T-helper 2 cell treated with Interferon-gamma antibody and Interleukin-4, amounts not matched to agents 100 ng/mL and 5 ng/mL, for 36 hours (primary cell): ENCODE measurements around the gene TMEM207. TPM values are rescaled to one million over a fixed set of nuclear protein-coding genes. Genes with fewer than 3 reads are reported as not detected.

ENCODE experiments used
- intact Hi-C: fragments of 100-400 bp; cut with micrococcal nuclease; formaldehyde crosslinking; loops from one replicate; pipeline ENCODE4 v1.15.1; 2023
- total RNA-seq: library from RNA; stranded (reverse); gene quantifications from 2 replicates; pipeline ENCODE4 v1.2.3, GENCODE V29; 2022

Gene TMEM207
- total RNA-seq, 1 donor from 2014 or later, result not detected

DNA sequence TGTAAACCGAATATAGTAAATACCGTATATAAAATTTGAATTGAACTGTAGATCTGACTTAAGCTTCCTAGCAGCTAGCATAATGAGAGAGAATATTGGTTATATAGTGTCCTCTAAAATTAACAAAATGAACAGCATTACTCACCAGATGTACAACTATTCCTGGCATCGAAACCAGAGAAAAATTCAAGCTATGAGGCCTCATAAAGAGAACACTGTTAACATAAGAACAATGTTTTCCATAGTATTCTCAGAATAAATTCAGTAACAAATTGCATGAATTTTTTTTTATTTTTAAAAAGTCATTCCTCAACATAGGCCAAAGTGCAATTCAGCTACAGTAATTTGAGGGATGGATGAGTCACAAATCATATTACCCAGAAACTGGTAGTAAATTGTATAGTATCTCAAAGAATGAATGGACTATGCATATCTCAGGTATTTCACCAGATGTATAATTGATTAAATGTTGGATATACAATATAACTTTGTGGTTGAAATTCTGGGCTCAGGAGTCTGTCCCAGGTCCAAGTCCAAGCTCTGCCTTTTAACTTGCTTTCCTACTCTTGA is 5.0 kb downstream of the TMEM207 start:
- intact Hi-C loops, result loop anchor here (10.0 kb wide), 1 partner anchor 250 kb away; no protein-coding TSS in a partner anchor

DNA sequence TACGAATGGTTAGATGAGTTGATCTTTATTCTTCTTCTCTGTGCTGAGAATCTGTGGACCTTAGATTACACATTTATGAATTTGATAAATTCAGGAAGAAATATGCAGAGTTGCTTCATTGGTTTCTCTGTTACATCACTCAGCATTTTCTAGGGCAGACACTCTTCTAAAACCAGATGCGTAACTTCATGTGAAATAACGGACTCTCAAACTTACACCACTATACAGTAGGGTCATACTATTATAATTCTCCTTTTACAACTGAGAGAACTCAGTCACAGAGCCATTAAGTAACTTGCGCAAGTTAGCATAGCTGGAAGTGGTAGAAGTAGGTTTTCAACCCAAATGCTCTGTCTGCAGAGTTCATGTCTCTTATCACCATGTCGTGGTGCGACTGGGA is 5.7 kb downstream of the TMEM207 start:
- intact Hi-C loops, result loop anchor here (10.0 kb wide), 1 partner anchor 251 kb away; no protein-coding TSS in a partner anchor

DNA sequence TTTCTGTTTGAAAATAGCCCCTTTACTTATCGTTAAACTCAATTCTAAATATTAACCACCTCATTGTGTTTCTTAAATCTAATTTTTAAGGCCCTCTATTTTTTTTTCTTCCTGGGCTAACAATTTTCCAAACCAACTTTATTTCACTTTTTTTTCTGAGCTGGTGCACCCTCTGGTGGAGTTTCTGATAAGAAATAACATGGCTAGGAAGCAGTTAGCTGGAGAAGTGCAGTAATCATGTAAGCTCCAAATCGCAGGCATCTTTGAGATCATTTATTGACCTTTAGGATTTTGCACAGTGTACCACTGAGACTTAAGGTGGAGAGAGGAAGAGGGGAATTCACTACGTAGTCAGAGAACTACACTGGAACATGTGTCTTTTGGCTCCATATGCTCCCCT is 6.4 kb downstream of the TMEM207 start:
- intact Hi-C loops, result loop anchor here (10.0 kb wide), 1 partner anchor 252 kb away; no protein-coding TSS in a partner anchor

DNA sequence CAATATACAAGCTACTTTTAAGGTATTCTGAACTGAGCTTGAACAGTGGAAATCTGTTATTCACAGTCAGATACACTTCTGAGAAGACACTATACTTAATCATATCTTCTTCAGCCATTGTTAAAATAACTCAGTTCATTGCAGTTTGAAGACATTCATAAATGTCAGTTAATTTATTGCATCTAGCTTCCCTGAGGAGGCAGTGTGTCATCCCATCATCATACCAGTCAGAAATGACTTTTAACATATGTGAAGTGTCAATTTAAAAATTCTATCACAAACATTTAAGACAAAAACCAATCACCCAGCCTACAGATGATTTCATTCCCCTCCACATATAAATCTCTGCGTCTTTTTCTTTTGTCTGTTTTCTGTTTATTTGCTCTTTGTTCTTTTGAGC is 7.5 kb downstream of the TMEM207 start:
- intact Hi-C loops, result loop anchor here (10.0 kb wide), 1 partner anchor 253 kb away; no protein-coding TSS in a partner anchor

DNA sequence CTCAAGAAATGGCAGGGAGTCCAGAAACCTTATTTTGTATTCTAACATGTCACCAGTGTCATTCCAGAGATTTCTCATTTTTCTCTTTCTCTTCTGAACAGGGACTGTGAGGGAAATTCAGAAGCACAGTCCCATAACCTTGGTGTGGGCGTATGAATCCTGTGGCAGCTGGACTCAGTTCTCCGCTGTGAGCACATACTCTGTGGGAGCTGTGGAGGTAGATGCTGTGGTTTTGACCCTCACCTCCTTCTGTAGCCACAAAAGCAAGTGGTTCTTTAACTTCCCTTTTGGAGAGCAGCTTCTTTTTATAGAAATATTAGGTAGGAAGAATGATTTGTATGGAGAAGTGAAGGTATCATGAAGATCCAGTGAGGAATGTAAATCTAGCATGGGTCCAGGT is 13.4 kb downstream of the TMEM207 start:
- intact Hi-C loops, result no loop called here

DNA sequence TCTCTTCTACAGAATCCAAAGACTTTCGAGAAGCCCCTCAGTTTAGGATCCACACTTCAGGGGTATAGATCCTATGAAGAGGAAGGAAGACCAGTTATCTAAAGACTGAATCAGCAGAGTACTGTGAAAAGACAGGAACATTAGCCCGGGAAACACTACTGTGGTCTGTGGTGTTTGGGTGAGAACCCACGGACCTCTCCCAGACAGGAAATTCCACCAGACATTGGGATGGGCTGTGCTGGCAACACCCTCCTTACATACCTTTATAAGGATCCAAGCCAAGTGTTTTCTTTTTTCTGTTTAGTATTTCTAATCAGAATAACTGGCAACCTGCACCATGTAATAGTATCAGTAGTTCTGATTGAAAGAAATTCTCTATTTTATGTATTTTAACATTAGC is 14.1 kb downstream of the TMEM207 start:
- intact Hi-C loops, result no loop called here

DNA sequence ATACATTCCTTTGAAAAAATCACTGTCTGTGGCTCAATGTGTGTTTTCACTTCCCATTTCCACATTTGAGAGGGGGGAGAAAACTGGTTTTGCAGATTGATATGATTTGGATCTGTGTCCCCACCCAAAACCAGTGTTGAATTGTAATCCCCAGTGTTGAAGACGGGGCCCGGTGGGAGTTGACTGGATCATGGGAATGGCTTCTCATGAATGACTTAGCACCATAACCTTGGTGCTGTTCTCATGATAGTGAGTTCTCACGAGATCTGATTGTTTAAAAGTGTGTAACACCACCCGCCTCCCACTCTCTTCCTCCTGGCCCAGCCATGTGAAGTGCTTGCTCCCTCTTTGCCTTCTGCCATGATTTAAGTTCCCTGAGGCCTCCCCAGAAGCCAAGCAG is 16.1 kb downstream of the TMEM207 start:
- intact Hi-C loops, result no loop called here

DNA sequence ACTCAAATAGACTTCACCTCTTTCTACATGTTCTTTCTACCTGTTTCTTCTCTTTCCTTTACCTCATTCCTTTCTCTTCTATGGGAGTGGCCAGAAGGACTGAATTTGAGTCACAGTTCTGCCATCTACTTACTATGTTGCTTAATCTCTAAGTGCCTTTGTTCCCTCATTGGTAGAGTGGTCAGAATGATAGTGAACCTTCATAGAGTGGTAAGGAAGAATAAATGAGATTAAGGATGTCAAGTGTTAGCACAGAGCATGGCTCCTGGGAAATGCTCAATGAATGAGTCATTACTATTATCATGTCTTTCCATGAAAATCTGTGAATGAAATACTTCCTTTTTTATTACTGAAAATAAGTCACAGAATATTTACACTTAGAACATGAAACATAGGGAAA is 17.5 kb downstream of the TMEM207 start:
- intact Hi-C loops, result no loop called here

DNA sequence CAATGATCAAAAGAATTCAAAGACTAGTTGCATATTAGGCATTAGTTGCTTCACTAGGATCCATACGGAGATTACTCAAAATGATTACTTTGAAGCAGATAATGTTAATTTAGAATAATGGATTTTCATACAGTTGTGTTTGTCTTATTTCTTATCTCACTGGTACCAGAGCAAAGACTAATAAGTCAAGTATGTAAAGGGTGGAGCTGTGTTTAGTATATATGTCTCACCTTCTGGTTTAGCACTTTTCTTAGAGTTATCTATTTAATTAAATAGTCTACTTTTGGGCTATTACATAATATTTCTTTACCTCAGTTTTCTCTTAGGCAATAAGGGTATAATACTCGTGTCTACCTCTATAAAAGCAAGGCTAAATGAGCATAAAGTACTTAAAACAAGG is 18.8 kb downstream of the TMEM207 start:
- intact Hi-C loops, result no loop called here

DNA sequence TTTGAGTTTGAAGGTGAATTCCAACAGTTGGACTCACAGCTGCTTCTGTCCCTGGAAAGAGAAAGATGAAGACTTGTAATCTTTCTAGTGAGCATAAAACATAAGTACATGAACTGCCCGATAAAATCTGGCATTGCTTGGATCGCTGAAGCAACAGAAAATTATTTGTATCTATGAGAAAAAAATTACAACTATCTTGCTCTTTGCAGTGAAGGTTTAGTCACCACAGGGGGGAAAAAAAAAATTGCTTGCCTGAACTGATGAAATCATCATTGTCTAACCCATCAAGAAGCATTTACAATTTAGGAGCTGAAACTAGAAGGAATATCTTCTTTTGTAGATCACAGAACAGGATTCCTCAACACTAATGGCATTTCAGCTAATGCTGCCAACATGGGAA is 20.0 kb downstream of the TMEM207 start:
- intact Hi-C loops, result no loop called here

DNA sequence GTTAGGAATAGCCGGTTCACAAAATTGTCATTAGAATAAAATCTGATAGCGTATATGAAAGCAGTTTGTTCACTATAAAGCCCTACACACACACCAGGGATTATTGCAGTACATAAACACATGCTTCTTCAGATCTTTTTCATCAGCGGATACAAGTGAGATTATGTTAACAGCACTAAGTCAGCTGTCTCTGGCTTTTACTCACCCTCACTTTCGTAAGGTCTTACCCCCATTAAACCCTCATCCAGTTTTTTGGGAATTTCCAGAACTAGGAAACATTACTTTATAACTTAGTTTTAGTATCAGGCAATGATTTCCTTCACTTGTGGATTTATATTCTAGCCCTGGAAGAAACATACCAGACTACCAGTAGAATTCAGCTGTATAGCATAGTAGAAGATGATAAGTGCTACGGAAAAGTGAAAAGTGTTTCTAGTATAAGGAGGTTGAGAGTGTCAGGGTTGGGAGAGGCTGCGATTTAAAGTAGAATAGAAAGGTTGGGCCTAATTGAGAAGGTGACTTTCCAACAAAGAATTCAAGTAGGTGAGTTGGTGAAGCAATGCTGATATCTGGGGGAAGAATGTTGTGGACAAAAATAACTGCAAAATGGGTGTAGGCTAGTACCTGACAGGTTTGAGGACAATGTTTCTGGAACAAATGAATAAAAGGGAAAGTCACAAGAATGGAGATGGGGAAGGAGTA is 22.7 kb downstream of the TMEM207 start:
- intact Hi-C loops, result no loop called here

DNA sequence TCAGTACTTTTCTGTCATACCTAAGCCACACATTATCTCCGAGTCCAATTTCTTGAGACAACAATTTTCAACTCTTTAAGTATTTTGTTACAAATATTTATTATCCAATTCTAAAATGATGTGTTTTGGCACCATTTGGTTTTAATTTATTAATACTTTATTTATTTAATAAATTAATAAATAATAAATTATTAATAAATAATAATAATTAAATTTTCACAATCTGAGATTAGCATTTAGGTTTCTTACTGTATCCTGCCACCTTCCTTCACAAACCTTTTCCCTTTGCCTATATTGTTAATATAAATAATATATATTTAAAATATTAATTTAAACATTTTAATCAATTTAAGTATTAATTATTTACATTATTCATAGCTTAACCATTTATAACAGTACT is 23.9 kb downstream of the TMEM207 start:
- intact Hi-C loops, result no loop called here

DNA sequence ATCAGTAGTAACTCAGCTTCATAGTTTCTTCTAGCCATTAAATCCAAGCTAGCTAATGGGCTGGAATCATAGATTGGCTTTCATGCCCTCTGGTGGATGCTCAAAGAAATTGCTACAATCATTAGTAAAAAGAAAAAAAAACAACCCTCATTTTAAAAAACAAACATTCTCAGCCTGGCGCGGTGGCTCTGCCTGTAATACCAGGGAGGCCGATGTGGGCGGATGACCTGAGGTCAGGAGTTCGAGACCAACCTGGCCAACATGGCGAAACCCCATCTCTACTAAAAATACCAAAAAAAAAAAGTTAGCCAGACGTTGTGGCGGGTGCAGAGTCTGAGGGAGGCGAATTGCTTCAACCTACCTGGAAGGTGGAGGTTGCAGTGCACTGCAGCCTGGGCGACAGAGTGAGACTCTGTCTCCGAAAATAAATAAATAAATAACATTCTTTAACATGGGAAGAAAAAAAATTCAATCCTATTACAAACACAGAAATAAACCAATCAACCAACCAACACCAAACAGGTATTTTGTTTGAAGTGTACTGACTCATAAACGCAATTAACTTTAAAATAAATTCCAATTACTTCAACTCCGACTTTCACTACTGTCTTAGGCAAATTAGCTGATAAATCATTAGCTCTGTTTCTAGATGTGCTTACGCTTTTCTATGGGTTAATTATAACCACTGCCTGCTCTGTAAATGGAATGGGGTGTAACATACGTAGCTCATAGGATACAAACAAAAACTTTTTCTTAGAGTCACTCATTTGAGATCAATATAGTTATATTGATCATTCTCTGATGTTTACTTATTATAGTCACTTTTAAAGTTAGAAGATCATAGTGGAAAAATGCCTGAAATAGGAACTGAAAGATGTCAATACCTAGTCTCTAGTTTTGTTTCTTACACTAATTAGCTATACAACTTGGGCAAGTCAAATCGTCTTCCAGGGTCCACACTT is 24.9 kb downstream of the TMEM207 start:
- intact Hi-C loops, result loop anchor here (1.0 to 5.0 kb wide), 2 partner anchors 197 to 457 kb away; no protein-coding TSS in a partner anchor

DNA sequence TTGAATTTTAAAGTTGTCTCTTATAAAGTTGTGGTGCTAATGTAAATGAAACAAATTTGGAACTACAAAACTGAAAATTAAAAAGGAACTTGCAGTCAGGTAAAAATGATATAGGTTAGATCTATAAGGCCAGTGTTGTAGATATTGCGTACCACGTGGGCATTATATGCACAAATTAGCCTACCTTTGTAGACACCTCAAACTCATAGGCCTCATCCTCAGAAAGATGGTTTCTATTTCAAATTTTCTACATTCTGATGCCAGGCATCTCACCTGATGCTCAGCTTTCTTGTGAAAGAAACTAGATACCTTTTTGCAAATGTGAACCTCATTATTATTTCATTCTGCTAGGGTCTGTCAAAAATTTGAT is 25.6 kb downstream of the TMEM207 start:
- intact Hi-C loops, result loop anchor here (1.0 to 5.0 kb wide), 2 partner anchors 197 to 457 kb away; no protein-coding TSS in a partner anchor

DNA sequence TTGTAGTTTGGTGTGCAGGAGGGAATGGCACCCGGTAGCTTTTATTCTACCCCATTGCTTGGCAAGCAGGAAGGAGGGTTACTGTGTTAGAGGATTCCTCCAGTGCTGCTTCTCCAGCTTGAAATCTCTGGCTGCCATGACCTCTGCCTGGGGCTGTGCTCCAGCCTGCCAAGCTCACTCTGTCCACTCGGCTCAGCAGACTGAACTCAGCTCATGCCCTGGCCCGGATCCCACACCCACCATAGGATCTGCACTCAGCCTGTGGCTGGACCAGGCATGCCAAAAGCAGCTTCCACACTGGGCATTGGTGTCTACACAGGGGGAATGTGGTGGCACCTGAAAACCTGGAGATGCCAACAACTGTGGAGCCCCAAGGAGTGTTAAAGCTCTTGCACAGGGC is 35.4 kb downstream of the TMEM207 start:
- intact Hi-C loops, result no loop called here

DNA sequence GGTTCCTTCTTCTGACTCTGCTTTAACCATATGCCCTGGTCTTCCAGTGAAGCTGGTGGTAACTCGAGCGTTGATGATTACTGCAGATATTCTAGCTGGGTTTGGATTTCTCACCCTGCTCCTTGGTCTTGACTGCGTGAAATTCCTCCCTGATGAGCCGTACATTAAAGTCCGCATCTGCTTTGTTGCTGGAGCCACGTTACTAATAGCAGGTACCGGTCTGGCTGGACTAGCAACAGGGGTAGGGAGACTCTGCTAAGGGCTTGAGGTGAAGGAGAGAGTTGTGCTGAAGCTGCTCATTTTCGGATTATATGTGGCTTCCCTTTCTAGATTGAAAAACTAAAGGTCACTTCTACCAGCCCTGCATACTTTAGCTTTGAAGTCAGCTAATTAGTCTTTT is 45.0 kb downstream of the TMEM207 start:
- intact Hi-C loops, result no loop called here

DNA sequence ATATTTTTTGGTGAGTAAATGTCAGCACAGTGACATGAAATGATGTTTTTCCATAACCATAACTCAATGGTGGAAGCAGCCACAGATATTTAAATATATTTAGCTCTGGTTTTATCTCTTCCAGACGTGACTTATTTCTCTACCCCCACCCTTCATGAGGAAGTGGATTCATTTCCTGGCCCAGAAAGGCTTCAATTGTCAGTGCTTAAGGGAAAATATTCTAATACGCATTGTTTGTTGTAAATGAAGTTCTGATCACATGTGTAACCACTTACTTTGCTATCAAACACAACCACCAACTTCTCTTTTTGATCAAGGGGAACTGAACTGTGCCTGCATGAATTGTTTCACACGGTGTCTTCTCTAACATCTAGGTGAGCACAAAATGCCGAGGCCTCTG is 47.7 kb downstream of the TMEM207 start:
- intact Hi-C loops, result no loop called here

DNA sequence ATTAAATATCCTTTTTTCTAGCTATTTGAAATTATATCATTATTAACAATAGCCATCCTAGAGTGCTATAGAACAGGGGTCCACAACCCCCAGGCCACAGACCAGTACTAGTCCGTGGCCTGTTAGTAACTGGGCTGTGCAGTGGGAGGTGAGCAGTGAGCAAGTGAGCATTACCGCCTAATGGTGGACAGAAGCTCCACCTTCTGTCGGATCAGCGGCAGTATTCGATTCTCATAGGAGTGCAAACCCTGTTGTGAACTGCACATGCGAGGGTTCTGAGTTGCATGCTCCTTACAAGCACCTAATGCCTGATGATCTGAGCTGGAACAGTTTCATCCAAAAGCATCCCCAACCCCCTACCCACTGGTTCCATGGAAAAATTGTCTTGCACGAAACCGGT is 50.0 kb downstream of the TMEM207 start:
- intact Hi-C loops, result no loop called here

DNA sequence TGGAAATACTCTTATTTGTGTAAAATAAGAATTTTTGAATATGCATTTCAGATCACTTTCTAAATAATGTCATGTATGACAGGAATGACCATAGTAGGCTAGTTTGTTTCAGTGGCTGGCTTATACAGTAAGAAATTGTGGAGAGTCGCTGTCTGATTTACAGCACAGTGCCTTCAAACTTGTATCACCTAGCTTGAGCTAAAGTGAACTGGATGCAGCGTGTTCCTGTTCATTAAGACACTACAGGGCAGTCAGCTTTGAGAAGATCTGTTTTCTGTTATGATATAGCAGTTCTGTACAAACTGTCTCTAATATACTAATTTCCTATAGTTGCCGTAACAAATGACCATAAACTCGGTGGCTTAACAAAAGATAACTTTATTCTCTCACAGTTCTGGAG is 51.8 kb downstream of the TMEM207 start:
- intact Hi-C loops, result no loop called here

DNA sequence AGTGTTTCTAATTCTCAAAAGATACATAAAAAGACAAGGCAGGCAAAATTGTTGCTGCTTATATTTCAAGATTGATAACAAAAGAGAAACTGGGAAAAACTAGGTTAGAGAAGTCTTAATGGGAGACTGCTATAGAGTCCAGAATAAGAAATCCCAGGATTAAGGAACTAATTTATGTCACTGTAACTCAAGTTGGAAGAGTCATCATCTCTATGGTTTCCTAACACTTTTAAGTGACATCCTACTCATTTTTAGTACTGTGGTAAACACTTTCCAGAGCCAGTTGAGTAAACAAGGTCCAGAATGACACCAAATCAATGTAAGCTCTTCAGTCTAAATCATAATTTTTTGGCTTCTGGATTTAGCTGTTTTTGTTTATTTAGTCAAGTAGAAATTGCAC is 53.7 kb downstream of the TMEM207 start:
- intact Hi-C loops, result no loop called here

DNA sequence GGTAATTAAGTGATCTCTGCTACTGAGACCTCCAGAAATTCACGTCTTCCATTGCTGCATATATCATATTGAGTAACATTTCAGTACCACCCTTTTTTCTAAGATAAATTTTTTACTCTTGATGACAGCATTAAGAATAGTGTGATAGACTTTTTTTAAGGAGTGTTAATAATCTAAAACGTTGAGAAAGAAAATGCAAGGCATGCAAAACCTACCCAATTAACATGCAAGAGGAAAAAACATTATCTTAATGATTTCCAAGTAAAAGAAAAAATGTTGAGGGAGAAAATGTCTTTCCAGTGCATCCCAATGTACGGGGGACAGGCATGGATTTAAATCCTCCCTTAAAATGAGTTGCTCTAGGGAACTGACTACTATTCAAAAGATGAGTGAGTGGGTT is 61.0 kb downstream of the TMEM207 start:
- intact Hi-C loops, result no loop called here
